T-helper 2 cell treated with Interferon-gamma antibody and Interleukin-4, amounts not matched to agents 100 ng/mL and 5 ng/mL, for 36 hours (primary cell): ENCODE measurements around the gene CSGALNACT2. TPM values are rescaled to one million over a fixed set of nuclear protein-coding genes. Genes with fewer than 3 reads are reported as not detected.
"Not testable (repeated sequence)": the region's sequence is repeated elsewhere in the genome, so short reads cannot be mapped to it uniquely, and the experiment has no call there.

Experiments
- intact Hi-C: fragments of 100-400 bp; cut with micrococcal nuclease; formaldehyde crosslinking; loops from one replicate; pipeline ENCODE4 v1.15.1; 2023
- total RNA-seq: library from RNA; stranded (reverse); gene quantifications from 2 replicates; pipeline ENCODE4 v1.2.3, GENCODE V29; 2022

The CSGALNACT2 gene
- total RNA-seq, 1 donor from 2014 or later: 35.9 TPM

DNA sequence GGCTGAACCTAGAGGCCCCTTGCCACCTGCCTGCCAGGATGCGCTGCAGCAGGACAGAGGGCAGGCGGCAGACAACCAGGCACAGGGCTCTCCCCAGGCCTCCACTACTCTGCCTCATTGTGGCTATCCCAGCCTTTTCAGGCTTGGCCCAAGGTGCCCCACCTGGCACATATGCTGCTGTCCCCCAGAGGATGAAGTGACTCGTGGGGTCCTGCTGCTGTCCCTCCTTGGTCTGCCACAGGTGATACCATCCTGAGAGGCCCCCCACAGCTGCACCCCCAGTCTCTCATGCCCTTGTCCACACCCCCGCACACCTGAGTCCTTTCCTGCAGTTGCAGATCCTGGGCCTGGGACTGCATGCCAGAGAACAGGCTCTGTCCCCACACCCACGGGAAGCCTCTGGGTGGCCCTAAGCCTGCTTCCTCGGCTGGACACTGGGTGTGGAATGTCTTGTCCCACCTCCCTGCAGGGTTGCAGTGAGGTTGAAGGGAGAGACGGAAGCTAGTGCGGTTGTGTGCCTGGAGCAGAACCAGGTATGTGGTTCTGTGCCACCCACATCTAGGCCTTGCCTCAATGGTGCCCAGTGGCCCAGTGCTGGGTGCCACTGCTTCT is 73.3 kb downstream of the CSGALNACT2 start:
- intact Hi-C loops: no loop called here

DNA sequence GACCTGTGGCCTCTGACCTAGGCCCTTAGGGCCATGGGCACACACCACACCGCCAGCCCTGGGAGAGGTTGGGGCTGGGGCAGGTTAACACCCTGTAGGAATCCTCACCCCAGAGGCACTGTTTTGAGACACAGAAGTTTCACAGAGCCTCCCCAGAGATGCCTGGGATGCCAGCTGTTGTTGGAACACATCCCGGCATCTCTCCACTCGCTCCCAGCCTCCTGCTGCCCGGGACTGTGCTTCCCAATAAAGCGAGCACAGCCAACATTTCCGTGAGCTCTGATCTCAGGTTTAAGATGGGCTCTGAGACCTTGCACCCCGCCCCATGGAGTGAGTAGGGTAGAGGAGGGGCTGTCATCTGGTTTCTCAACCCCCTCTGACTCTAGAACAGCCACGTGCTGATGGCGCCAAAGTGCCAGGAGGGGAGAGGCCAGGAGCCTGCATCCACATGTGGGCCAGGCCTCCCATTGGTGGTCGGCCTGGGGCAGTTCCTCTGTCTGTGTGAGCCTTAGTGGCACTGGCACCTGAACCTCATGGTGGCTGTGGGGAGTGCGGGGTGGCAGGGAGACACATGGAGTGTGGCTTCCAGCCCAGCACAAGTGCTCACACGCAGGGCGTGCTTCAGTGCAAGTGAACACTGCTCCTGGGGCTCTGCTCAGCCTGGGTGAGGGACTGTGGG is 73.9 kb downstream of the CSGALNACT2 start:
- intact Hi-C loops: no loop called here

GRCh38 chr10:43214071-43214955 is 76.1 kb downstream of the CSGALNACT2 start:
- intact Hi-C loops: no loop called here

DNA sequence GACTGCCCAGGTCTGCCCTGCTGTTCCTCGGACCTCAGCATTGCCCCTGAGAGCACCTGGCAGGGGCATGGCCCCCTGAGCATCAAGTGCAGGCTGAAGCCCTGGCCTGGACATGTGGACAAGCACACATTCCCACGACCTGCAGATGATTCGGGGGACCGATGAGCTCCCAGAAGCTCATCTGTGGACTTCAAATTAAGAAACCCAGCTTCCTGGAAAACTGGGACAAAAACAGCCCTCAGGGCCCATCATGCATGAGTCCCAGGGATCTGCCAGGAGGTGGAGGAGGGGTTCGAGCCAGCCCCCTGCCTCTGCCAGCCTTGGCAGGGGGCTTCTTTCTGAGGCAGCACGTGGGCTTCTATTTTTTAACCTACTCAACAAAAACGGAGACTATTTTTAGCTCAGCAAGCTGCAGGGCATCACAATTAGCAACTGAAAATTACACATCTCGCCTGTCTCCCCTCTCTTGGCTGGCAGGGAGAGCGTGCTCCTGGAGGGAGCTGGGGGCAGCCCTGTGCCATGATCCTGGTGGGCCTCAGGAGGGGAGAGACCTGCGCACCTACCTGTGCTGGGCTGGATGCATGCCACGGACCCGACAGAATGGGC is 76.8 kb downstream of the CSGALNACT2 start:
- intact Hi-C loops: no loop called here

DNA sequence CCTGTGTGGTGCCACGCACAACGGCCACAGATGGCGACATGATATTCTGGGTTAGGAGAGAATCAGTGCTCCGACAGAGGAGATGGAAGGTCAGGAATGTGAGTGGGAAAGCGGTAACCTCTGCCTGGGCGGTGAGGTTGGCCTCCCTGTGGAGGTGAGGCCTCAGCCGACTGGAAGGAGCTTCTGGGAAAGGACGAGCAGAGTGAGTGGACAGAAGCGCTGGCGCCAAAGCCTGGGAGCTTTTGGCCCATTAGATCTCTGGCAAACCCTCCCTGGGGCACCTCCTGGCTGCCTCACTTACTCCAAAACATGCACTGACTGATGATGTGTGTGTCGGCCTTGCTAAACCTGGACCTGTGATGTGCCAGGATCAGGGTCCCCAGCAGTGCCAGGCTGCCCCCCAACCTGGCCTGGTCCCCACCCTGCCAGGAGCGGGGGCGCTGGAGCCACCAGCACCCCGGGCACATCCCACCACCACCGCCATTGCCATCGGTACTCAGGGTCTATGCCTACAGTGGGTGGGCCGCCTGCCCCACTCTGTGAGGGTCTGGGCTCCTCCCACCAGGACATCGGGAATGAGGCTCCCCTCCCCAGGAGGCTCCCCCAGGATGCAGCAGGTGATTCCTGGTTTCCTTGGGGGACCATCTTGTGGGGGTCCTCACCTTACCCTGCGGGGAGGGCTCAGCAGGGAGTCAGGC is 77.7 kb downstream of the CSGALNACT2 start:
- intact Hi-C loops: no loop called here

DNA sequence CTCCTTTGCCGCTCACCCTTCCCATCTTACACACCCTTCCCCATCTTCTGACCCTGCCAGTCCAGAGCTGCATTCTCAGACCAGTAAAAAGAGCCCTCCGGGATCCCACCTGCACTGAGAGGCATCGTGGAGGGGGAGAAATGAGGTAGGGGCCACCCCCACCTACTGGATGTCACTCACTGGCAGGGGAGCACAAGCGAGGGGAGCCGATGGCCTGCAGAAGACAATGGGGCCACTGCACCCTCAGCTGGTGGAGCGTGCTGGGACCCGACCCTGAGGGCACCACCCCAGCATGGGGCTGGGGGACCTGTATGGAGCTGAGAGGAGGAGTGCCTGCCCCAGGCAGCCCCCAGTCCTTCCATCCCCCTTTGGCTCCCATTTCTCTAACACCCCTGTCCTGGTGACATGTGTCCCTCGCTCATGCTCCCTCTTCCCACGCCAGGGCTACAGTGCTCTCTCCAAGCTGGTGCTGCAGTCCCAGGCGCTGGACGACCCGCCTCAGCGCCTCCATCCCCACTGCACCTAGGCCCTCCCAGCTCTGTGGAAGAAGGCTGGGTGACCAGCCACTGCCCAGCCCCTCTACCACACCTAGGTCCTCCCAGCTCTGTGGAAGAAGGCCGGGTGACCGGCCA is 78.8 kb downstream of the CSGALNACT2 start:
- intact Hi-C loops: no loop called here

DNA sequence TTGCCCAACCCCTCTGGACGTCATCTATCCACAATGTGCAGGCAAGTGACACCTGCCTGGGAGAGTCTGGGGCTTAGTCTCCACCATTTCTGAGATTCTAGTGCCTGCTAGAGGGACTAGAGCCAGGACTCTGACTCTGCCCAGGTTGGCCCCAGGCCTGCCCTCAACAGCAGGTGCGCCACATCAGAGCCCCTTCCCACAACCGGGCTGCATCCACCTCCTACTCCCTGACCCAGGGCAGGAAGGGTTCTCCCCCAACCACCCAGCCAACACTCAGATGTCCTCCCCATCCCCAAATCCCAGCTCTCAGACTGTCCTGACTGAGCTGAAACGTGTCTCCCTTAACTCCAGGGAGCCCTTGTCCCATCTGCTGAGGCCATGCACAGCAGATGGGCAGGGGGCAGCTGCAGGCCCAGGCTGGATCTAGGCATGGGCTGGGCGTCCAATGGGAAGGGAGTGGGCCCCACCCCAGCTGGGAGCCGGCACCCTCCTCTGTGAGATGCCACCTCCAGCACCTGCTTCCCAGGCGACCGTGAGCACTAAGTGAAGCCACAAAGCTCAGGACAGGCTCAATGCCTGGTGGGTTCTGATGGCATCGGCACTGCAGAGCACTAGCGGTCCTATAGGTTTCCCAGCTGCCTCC is 79.4 kb downstream of the CSGALNACT2 start:
- intact Hi-C loops: no loop called here

DNA sequence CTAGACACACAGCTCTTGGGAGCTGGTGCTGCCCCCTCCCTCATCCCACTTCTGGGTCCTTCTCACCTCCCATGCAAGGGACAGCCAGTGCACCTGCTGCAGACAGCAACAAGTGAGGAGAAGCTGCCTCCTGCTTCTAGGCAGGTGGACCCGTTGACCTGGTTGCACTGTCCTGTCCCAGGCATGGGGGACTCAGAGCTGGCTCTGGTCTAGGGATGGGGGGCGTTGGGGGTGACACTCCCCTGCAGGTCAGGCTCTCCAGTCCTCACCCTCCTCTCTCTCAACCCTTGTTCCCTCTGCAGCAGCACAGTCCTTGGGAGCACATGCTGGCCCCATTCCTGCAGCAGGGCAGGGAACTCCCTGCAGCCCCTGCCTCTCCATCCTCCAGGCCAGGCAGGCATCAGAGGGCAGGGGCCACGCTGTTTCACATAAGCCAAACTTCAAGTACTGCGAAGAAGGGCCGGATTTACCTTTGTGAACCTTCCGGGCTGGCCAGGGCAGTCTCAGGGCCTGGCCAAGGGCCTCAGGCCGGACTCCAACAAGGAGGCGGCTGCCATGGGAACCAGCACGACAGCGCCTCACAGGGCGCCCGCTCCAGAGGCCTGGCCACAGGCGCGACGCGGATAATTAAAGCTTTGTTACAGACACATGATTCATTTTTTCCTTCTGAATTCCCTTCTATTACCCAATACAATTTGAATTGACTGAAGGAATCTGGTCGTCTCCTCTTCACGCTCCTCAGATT is 80.1 kb downstream of the CSGALNACT2 start:
- intact Hi-C loops: no loop called here

- intact Hi-C loops: no loop called here
Observed at GRCh38 chr10:43218951-43219837, 80.9 kb downstream of the CSGALNACT2 start.

GRCh38 chr10:43219848-43220247 is 81.6 kb downstream of the CSGALNACT2 start:
- intact Hi-C loops: no loop called here

DNA sequence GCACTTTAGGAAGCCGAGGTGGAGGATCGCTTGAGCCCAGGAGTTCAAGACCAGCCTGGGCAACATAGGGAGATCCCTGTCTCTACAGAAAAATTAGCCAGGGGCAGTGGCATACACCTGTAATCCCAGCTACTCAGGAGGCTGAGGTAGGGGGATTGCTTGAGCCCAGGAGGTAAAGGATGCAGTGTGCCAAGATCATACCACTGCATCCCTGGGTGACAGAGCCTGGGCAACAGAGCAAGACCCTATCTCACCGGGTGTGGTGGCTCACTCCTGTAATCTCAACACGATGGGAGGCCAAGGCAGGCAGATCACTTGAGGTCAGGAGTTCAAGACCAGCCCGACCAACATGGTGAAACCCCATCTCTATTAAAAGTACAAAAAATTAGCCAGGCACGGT is 82.0 kb downstream of the CSGALNACT2 start:
- intact Hi-C loops: not testable (repeated sequence)

GRCh38 chr10:43220657-43221418 is 82.6 kb downstream of the CSGALNACT2 start:
- intact Hi-C loops: no loop called here

GRCh38 chr10:43221419-43222209 is 83.4 kb downstream of the CSGALNACT2 start:
- intact Hi-C loops: no loop called here

GRCh38 chr10:43222210-43222720 is 84.0 kb downstream of the CSGALNACT2 start:
- intact Hi-C loops: no loop called here

GRCh38 chr10:43223056-43223455 is 84.8 kb downstream of the CSGALNACT2 start:
- intact Hi-C loops: no loop called here

DNA sequence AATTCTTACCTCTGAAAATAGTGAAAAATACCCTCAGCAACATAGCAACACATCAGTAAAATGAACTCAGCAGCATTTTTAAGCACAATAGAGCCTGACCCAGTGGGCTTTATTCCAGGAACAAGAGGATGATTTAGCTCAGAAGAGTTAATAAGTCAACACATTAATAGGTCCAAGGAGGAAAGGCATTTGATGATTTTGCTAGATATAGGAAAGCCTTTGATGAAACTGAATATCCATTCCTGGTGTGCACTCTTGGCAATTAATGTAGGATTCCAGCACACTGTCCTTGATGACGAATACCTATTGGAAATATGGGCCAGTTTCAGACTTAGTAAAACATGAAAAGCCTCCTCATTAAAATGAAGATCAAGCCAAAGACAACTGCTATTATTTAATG is 86.1 kb downstream of the CSGALNACT2 start:
- intact Hi-C loops: no loop called here
